ENCODE results near the gene TTC39B.

TTC39B gene

GRCh38 chr9:15150939-15151338 lies 156.1 kb downstream of the TTC39B start:
- H3K27ac ChIP-seq: no peak overlapping the region

GRCh38 chr9:15149450-15149849 lies 157.6 kb downstream of the TTC39B start:
- Histone ChIP-seq H3K27ac (no peak overlapping the region), H3K4me3 (no peak overlapping the region)

More at GRCh38 chr9:15150939-15151338, 156.1 kb downstream of the TTC39B start:
- no peak overlapping the region for H3K4me3 ChIP-seq

GRCh38 chr9:15146268-15146700 lies 160.7 kb downstream of the TTC39B start:
- Histone ChIP-seq H3K27ac (no peak overlapping the region), H3K4me3 (no peak overlapping the region)

- Histone ChIP-seq H3K4me3 (no peak overlapping the region), H3K27ac (no peak overlapping the region)
Measured at GRCh38 chr9:15144622-15145061, 162.4 kb downstream of the TTC39B start.

DNA sequence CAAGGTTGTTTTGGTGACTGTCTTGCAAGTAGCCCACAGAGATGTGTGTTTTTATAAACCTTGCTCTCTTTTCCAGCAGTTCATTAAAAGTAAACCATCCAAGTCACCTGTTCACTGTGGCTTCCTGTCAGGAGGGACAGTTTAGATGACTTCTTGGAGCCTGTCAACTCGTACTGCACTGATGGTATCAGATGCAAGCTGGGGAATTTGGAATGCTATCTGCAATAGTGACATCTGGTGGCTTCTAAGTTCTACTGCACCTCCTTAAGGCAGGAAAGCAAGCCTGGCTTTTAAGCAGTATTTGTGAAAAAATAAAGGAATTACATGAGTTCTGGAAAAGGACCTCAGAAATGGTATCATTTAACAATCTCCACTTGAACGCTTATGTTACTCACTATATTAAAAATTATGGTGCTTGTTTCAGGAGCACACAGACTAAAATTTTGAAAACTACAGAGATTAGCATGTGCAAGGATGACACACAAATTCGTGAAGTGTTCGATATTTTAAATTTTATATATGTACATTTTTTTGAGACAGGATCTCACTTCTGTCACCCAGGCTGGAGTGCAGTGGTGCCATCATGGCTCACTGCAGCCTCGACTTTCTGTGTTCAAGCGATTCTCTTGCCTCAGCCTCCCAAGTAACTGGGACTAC lies 164.0 kb downstream of the TTC39B start:
- no peak overlapping the region for H3K27ac ChIP-seq
- H3K4me3 ChIP-seq: no peak overlapping the region

- Histone ChIP-seq H3K27ac (no peak overlapping the region), H3K4me3 (no peak overlapping the region)
Measured at GRCh38 chr9:15140051-15140450, 167.0 kb downstream of the TTC39B start.

DNA sequence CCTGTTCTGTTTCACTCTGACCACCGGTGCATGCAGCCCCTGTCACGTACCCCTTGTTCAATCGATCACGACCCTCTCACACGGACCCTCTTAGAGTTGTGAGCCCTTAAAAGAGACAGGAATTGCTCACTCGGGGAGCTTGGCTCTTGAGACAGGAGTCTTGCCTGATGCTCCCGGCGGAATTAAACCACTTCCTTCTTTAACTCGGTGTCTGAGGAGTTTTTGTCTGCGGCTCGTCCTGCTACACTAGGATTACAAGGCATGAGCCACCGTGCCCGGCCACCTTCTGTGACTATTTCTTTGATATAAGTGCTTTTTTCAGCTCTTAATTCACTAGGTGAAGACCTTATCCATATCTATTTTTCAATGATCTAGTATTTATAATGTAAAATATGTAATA lies 167.5 kb downstream of the TTC39B start:
- Histone ChIP-seq H3K27ac (no peak overlapping the region), H3K4me3 (no peak overlapping the region)

- no peak overlapping the region for H3K27ac ChIP-seq
Measured at GRCh38 chr9:15138357-15138686, 168.7 kb downstream of the TTC39B start.

GRCh38 chr9:15137658-15138356 lies 169.2 kb downstream of the TTC39B start:
- no peak overlapping the region for H3K4me3 ChIP-seq
- no peak overlapping the region for H3K27ac ChIP-seq

More at GRCh38 chr9:15138357-15138686, 168.7 kb downstream of the TTC39B start:
- no peak overlapping the region for H3K4me3 ChIP-seq

DNA sequence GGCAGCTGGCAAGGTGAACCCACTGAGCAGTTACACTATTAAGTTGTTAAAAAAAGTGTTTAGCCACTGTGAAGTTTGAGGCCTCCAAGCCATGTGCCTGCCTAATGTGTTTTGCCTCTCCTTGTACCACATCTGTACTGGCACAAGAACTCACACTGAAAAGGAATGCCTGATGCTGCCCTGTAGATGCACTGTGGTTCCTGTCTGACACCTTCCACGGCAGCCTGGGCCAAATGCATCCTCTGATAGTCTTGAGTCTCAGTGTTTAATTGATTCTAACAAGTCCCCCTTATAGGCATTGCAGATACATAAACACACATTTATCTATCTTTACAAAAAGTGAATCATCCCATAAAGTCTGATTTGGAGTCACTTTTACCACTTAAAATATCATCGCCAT lies 169.9 kb downstream of the TTC39B start:
- no peak overlapping the region for H3K27ac ChIP-seq
- no peak overlapping the region for H3K4me3 ChIP-seq

DNA sequence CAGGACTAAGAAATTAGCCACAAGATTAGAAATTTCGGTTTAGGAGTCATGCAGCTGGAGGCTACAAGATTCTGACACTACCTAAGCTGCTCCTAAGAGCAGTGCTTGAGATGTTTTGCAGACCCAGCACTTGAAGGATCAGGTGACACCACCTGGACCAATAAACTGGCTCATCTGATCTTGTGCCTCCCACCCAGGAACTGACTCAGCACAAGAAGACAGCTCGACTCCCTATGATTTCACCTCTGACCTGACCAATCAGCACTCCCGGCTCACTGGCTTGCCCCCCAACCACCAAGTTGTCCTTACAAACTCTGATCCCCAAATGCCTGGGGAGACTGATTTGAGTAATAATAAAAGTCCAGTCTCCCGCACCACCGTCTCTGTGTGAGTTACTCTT lies 170.4 kb downstream of the TTC39B start:
- no peak overlapping the region for H3K27ac ChIP-seq
- no peak overlapping the region for H3K4me3 ChIP-seq

DNA sequence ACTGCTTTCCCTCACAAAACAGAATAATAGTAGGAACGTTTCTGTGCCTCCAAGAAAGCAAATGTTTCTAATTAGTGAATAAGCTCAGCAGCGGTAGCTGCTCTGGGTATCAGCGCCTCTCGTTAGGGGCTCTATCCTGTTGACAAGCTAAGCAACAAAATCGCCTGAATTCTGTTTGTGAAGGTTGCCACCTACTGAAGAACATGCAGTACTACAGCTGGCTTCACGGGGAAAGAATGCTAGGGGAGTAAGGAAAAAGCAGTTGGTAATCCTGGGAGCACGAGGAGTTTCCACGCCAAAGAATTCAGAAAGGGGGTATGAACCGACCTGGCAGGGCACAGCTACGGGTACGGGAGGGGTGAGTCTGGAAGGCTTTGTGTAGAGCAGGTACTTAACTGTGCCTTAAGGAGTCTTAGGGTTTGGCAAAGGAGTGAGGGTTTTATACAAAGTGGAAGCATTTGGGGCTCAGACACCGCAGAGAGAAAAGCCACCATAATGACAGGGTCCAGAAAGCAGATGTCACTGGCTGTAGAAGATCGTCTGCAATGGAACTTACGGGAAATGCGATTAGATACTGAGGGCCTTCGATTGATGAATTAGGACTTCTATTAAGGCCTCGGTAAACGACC lies 171.7 kb downstream of the TTC39B start:
- H3K4me3 ChIP-seq: no peak overlapping the region
- no peak overlapping the region for H3K27ac ChIP-seq

- H3K27ac ChIP-seq: no peak overlapping the region
- no peak overlapping the region for H3K4me3 ChIP-seq
Measured at GRCh38 chr9:15133488-15133887, 173.5 kb downstream of the TTC39B start.

GRCh38 chr9:15132091-15132490 lies 174.9 kb downstream of the TTC39B start:
- Histone ChIP-seq H3K27ac (no peak overlapping the region), H3K4me3 (no peak overlapping the region)

DNA sequence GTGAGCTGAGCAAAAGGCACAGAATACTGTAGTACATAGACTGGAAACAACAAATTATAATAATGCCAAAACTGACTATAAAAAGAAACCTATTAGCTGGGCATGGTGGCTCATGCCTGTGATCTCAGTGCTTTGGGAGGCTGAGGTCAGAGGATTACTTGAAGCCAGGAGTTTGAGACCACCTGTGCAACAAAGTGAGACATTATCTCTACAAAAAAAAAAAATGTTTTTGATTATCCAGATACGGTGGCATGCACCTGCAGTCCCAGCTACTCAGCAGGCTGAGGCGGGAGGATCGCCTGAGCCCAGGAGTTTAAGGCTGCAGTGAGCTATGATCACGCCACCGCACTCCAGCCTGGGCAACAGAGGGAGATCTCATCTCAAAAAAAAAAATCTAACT lies 175.9 kb downstream of the TTC39B start:
- Histone ChIP-seq H3K4me3 (no peak overlapping the region), H3K27ac (no peak overlapping the region)

- H3K4me3 ChIP-seq: no peak overlapping the region
- H3K27ac ChIP-seq: no peak overlapping the region
Measured at GRCh38 chr9:15127831-15128230, 179.2 kb downstream of the TTC39B start.

GRCh38 chr9:15121630-15122029 lies 185.4 kb downstream of the TTC39B start:
- Histone ChIP-seq H3K4me3 (no peak overlapping the region), H3K27ac (no peak overlapping the region)

DNA sequence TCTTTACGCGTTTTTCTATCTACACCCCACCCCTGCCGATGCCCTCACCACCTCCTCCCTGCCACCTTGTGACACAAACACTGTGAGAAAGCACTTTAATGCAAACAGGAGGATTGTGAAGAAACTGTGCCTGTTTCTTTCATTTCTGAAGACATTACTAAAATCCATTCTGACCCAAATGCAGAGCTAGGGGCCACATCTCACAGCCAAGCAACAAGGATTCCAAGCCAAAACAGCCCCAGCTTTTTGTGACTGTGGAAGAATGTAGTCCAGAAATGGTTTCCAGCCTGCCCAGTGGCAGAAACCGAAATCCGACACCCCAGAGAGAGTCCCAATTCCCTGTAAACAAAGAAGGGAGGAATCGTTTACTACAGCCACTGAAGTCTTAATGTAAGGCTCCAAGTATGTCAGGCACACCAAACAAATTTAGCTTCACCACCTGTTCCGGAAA lies 190.9 kb downstream of the TTC39B start:
- H3K27ac ChIP-seq: no peak overlapping the region

DNA sequence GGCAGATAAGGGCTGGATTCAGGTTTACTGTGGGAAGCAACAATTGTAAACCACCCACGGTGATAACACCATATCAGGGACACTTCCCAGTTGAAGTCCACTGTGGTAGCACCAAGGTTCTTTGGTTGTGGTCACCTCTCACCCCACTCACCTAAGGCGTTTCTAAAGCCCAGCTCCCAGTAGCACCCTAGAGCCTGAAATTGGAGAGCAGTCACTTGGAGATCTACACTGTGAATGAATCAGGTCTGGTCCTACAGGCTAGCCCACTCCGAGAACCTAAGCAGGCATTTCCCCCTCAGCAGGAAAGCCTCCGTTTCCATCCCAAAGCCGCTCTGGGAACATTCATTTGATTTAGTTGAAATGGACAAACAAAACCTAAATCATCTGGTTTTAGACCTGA lies 191.3 kb downstream of the TTC39B start:
- Histone ChIP-seq H3K4me3 (no peak overlapping the region), H3K27ac (no peak overlapping the region)

More for the DNA sequence above, 190.9 kb downstream of the TTC39B start:
- H3K4me3 ChIP-seq: no peak overlapping the region

DNA sequence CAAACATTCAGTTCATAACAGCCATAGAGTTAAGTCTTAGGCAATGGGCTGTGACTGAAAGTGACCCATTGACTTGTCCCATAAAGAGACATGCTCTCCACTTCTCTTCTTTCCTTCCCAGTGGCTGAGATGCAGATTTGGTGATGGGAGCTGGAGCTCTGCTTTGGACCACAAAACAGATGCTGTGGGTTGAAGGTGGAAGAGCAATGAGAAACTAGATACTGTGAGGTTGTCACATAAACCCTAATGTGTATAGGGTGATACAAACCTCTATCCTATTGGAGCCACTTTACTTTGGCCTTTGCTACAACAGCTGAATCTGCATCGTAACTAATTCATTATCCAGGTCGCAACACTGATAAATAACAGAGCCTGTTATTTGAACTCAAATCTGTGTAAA lies 192.0 kb downstream of the TTC39B start:
- no peak overlapping the region for H3K27ac ChIP-seq

More for the DNA sequence above, 192.0 kb downstream of the TTC39B start:
- H3K4me3 ChIP-seq: no peak overlapping the region
